ENCODE data around the gene IL31RA.

Gene IL31RA

GRCh38 chr5:55860709-55861108 lies 9.6 kb downstream of the IL31RA start:
- DNase-seq: no peak

GRCh38 chr5:55864606-55865541 lies 13.7 kb downstream of the IL31RA start:
- DNase-seq: no peak

GRCh38 chr5:55865831-55866230 lies 14.7 kb downstream of the IL31RA start:
- DNase-seq: no peak

GRCh38 chr5:55866485-55866884 lies 15.3 kb downstream of the IL31RA start:
- no peak for DNase-seq

GRCh38 chr5:55866934-55867333 lies 15.8 kb downstream of the IL31RA start:
- DNase-seq: no peak

- DNase-seq: no peak
These were observed 17.7 kb downstream of the IL31RA start for GRCh38 chr5:55868846-55869245.

GRCh38 chr5:55869847-55870246 lies 18.7 kb downstream of the IL31RA start:
- DNase-seq: no peak

GRCh38 chr5:55873234-55873633 lies 22.1 kb downstream of the IL31RA start:
- no peak for DNase-seq

- no peak for DNase-seq
These were observed 26.5 kb downstream of the IL31RA start for GRCh38 chr5:55877655-55878054.

GRCh38 chr5:55880453-55880852 lies 29.3 kb downstream of the IL31RA start:
- no peak for DNase-seq

GRCh38 chr5:55885359-55885758 lies 34.2 kb downstream of the IL31RA start:
- no peak for DNase-seq

GRCh38 chr5:55888205-55888604 lies 37.0 kb downstream of the IL31RA start:
- DNase-seq: no peak

GRCh38 chr5:55892479-55892878 lies 41.3 kb downstream of the IL31RA start:
- DNase-seq: no peak

GRCh38 chr5:55894135-55894534 lies 43.0 kb downstream of the IL31RA start:
- DNase-seq: no peak

GRCh38 chr5:55895346-55895745 lies 44.2 kb downstream of the IL31RA start:
- DNase-seq: no peak

GRCh38 chr5:55896238-55896637 lies 45.1 kb downstream of the IL31RA start:
- no peak for DNase-seq

GRCh38 chr5:55896663-55897062 lies 45.5 kb downstream of the IL31RA start:
- DNase-seq: no peak

GRCh38 chr5:55897206-55897894 lies 46.2 kb downstream of the IL31RA start:
- no peak for DNase-seq

GRCh38 chr5:55897905-55898304 lies 46.7 kb downstream of the IL31RA start:
- no peak for DNase-seq

GRCh38 chr5:55899344-55899743 lies 48.2 kb downstream of the IL31RA start:
- DNase-seq: no peak

- DNase-seq: no peak
These were observed 48.9 kb downstream of the IL31RA start for GRCh38 chr5:55900068-55900467.

GRCh38 chr5:55900776-55901175 lies 49.6 kb downstream of the IL31RA start:
- no peak for DNase-seq

GRCh38 chr5:55902696-55903095 lies 51.5 kb downstream of the IL31RA start:
- DNase-seq: no peak

GRCh38 chr5:55903121-55903701 lies 52.1 kb downstream of the IL31RA start:
- no peak for DNase-seq

Data from retina (tissue), 1 donor.